ENCODE measurements around the gene TUBGCP6. TPM values are rescaled to one million over a fixed set of nuclear protein-coding genes. Genes with fewer than 3 reads are reported as not detected.
A peak's percentile ranks its signal among the peaks of the same experiment; 100 is the strongest.

Gene TUBGCP6
- total RNA-seq, 2 experiments from 2014 or later: 44.8 to 47.2 TPM

GRCh38 chr22:50245214-50246072 is 620 bp upstream of the TUBGCP6 start:
- POLR2A ChIA-PET: interaction anchor here (1.2 to 2.0 kb wide), 3 partner anchors 17 to 280 kb away, joined by 4 to 8 read pairs (median 6); partner anchors contain the start of gene SCO2
- H3K9me3 Mint-ChIP-seq: no peaks in the 10 kb centered on the region
- CTCF ChIA-PET: interaction anchor here (1.5 kb wide), 1 partner anchor 82 kb away, joined by 4 read pairs; no protein-coding TSS in a partner anchor

GRCh38 chr22:50243685-50244419 is 971 bp downstream of the TUBGCP6 start:
- no peak for ATAC-seq
- ChIA-PET CTCF (interaction anchor here (0.8 to 3.4 kb wide), 10 partner anchors 12 to 377 kb away, joined by 3 to 18 read pairs (median 4); partner anchors contain the start of genes MLC1 and SCO2), POLR2A (interaction anchor here (0.6 to 1.7 kb wide), 11 partner anchors 19 to 294 kb away, joined by 3 to 9 read pairs (median 3); partner anchors contain the start of genes LMF2 and NCAPH2)
- Mint-ChIP-seq H3K4me1 (ENCODE audit: low read depth) (peaks cover 24% of the 10 kb centered on the region), H3K27me3 (no peaks in the 10 kb centered on the region), H3K9me3 (no peaks in the 10 kb centered on the region), H3K27ac (peak overlapping the region; percentile 99), H3K4me3 (peak overlapping the region; percentile 85), H3K36me3 (ENCODE audit: low read depth) (peaks cover 24% of the 10 kb centered on the region)
- intact Hi-C loops (cut with micrococcal nuclease): no loop called here
- DNase-seq: no peak
- TF ChIP-seq, protein P1, sequence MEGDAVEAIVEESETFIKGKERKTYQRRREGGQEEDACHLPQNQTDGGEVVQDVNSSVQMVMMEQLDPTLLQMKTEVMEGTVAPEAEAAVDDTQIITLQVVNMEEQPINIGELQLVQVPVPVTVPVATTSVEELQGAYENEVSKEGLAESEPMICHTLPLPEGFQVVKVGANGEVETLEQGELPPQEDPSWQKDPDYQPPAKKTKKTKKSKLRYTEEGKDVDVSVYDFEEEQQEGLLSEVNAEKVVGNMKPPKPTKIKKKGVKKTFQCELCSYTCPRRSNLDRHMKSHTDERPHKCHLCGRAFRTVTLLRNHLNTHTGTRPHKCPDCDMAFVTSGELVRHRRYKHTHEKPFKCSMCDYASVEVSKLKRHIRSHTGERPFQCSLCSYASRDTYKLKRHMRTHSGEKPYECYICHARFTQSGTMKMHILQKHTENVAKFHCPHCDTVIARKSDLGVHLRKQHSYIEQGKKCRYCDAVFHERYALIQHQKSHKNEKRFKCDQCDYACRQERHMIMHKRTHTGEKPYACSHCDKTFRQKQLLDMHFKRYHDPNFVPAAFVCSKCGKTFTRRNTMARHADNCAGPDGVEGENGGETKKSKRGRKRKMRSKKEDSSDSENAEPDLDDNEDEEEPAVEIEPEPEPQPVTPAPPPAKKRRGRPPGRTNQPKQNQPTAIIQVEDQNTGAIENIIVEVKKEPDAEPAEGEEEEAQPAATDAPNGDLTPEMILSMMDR (IDR thresholded peaks at IDR 0.05): no peak

More at GRCh38 chr22:50245214-50246072, 620 bp upstream of the TUBGCP6 start:
- peaks cover 31% of the 10 kb centered on the region for H3K4me1 Mint-ChIP-seq (ENCODE audit: low read depth)
- DNase-seq: no peak
- peaks cover 22% of the 10 kb centered on the region for H3K36me3 Mint-ChIP-seq (ENCODE audit: low read depth)
- H3K4me3 Mint-ChIP-seq: peak overlapping the region; percentile 85
- no peaks in the 10 kb centered on the region for H3K27me3 Mint-ChIP-seq
- no peak for ATAC-seq
- intact Hi-C loops (cut with micrococcal nuclease): no loop called here
- peak overlapping the region; percentile 99 for H3K27ac Mint-ChIP-seq
- TF ChIP-seq, protein P1 (IDR thresholded peaks at IDR 0.05): no peak

GRCh38 chr22:50242406-50242949 is 2.3 kb downstream of the TUBGCP6 start:
- DNase-seq (no peak), ATAC-seq (no peak)
- Mint-ChIP-seq H3K27ac (peak overlapping the region; percentile 46), H3K4me3 (peak overlapping the region; percentile 85), H3K9me3 (no peaks in the 10 kb centered on the region), H3K27me3 (no peaks in the 10 kb centered on the region), H3K4me1 (ENCODE audit: low read depth) (peaks cover 20% of the 10 kb centered on the region), H3K36me3 (ENCODE audit: low read depth) (peaks cover 24% of the 10 kb centered on the region)
- ChIA-PET CTCF (interaction anchor here (0.9 to 3.4 kb wide), 12 partner anchors 9 to 378 kb away, joined by 3 to 18 read pairs (median 4); partner anchors contain the start of genes HDAC10, MAPK12 and SCO2), POLR2A (interaction anchor here (0.5 to 0.7 kb wide), 2 partner anchors 155 to 231 kb away, joined by 3 to 4 read pairs; no protein-coding TSS in a partner anchor)
- intact Hi-C loops (cut with micrococcal nuclease): no loop called here
- TF ChIP-seq, protein P1 (IDR thresholded peaks at IDR 0.05): no peak

GRCh38 chr22:50238755-50239154 is 6.1 kb downstream of the TUBGCP6 start:
- Mint-ChIP-seq H3K4me3 (no peak overlapping the region), H3K36me3 (ENCODE audit: low read depth) (peaks cover 26% of the 10 kb centered on the region), H3K9me3 (no peaks in the 10 kb centered on the region), H3K4me1 (ENCODE audit: low read depth) (peaks cover 35% of the 10 kb centered on the region), H3K27ac (no peak overlapping the region), H3K27me3 (no peaks in the 10 kb centered on the region)
- no peak for DNase-seq
- TF ChIP-seq, protein P1 (IDR thresholded peaks at IDR 0.05): no peak
- ATAC-seq: no peak
- intact Hi-C loops (cut with micrococcal nuclease): no loop called here
- ChIA-PET POLR2A (interaction anchor here (1.5 kb wide), 1 partner anchor 12 kb away, joined by 5 read pairs; the partner anchor contains the start of gene HDAC10), CTCF (interaction anchor here (0.7 to 1.6 kb wide), 3 partner anchors 89 to 103 kb away, joined by 3 to 6 read pairs (median 3); no protein-coding TSS in a partner anchor)

Measured in activated CD8-positive, alpha-beta T cell treated with anti-CD3 and anti-CD28 coated beads for 36 hours (primary cell).